Stimulated activated naive CD4-positive, alpha-beta T cell (primary cell): ENCODE data around the gene SPAG17.

Experiments used
- DNase-seq, 6 experiments: peaks; one replicate each; lab custom pipeline; 2025; lab: John Stamatoyannopoulos, UW

SPAG17 gene

GRCh38 chr1:118160806-118161205, 24.2 kb downstream of the SPAG17 start:
- DNase-seq, result no peak

GRCh38 chr1:118159569-118159968, 25.5 kb downstream of the SPAG17 start:
- no peak for DNase-seq

- no peak for DNase-seq
These were observed 26.1 kb downstream of the SPAG17 start for GRCh38 chr1:118158924-118159323.

GRCh38 chr1:118157506-118157905, 27.5 kb downstream of the SPAG17 start:
- DNase-seq, result no peak

DNA sequence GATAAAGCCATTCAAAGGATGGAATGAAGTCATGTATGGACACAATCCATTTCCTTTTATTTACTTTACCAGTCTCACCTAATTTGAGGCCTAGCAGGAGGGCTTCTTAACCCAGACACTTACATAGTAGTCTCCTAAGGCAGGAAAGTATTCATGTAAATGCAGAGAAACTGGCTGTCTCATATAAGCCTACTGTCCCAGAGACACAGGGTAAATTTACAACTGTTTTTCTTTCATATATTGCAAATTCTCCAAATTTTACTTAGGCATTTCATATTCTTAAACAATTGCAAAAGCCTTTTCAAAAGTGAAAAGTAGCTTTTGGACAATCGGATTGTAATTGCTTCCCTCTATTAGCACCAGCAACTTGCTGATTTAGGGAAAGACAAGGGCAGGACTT, 29.9 kb downstream of the SPAG17 start:
- no peak for DNase-seq

DNA sequence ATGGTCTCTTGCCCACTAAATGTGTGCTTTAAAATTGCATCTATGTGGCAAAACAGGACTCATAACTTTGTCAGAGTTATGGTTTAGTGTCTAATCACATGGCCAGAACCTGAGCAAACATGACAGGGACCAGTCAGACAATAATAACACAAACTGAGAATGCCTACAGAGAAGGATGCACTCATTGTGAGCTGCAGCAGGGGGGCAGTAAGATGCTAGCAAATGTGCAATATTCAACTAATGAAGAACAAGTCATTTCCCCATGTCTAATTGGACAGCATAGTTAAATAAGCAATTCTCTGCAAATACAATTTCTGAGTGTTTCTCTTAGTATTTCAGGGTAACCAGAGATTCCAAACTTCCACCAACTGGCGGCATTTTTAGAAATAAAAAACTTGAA, 30.8 kb downstream of the SPAG17 start:
- DNase-seq, result no peak

DNA sequence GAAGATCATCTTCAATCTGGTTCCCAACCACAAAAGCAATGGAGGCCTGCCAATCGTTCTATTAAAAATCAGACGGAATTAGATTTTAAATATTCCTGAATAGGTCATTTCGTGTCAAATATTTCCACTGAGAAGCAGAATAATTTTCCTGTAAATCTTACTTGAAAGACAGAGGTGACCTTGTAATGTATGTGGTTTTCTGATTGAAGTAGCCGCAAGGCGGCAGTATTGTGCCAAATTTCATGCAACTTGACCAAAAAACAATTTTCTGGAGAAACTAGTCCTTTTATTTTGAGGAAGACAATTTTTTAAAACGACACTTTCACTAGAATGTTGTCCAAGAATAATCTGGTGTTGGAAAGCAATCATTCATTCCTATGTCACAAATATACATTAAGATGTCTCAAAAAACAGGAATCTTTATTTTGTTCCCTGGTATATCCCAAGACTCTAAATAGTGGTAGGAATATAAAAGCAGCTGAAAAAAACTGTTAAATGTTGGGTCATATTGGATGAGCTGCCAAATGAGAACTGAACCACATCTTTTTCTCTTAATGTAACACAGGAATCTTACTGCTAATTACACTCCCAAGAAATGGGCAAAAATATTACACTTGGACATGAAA, 33.6 kb downstream of the SPAG17 start:
- no peak for DNase-seq

DNA sequence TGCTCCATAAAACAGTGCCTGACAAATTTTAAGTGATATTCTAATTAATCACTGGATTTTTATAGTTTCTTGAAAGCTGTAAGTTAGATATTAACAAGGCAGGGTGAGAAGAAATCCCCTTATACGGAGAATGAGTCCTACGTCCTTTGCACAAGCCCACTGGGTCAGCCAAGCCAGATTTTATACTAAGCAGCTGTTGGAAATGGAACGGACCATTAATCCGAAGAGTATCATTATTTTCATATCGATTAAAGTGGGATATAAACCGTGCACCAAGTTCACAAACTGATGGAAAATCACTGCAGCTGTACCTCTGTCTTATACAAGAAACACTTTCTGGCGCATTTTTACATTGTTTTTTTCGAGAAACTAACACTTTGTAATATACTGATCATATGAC, 35.2 kb downstream of the SPAG17 start:
- DNase-seq, result no peak

DNA sequence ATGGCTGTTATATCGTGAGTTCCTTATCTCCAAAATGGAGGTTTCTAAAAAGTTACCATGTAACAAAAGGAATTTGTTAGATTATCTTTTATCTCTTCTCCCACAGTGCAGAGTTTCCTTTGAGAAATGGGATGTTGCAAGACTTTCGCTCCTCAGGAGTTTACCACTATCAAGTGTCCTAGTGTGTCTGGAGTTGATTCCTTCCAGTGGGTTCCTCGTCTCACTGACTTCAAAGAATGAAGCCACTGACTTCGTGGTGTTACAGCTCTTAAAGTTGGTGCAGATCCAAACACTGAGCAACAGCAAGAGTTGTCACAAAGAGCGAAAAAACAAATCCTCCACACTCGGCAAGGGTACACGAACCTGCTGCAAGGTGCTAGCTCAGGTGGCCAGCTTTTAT, 37.0 kb downstream of the SPAG17 start:
- DNase-seq, result no peak

GRCh38 chr1:118147522-118147921, 37.5 kb downstream of the SPAG17 start:
- DNase-seq, result no peak

- no peak for DNase-seq
These were observed 39.3 kb downstream of the SPAG17 start for GRCh38 chr1:118145721-118146120.

GRCh38 chr1:118144684-118145083, 40.3 kb downstream of the SPAG17 start:
- no peak for DNase-seq

DNA sequence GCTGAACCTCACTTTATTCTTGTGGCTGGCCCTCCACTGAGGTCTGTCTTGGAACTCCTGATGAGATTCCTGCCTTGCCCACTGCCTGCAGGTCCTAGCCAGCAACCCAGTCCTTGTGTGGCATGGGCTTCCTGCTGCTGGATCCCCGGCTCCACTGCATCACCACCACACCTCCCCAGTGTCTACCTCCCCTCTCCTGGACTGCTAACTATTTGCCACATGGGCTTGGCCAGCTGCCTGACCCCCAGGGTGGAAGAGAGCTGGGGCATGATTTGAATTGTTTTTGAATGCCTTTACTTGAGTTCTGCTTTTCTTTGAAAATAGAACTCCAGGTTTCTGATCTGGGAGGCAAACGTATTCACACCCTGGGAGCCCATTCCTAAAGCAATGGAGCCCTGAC, 41.2 kb downstream of the SPAG17 start:
- DNase-seq, result no peak

DNA sequence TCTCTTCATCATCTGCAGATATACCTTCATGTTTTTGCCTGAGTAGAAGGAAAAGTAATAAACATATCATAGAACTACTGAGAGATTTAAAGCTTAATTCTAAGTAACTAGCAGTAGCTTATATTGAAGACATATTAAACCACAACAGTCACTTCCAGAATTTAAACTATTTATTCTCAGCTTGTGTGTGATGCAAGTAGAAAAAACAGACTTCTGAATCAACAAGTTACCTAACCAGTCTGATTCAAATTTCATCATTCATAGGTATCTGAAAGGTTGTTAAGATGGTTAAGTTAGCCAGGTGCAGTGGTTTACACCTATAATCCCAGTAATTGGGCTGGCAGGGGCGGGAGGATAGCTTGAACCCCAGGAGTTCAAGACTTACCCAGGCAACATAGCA, 41.9 kb downstream of the SPAG17 start:
- no peak for DNase-seq

- no peak for DNase-seq
These were observed 42.5 kb downstream of the SPAG17 start for GRCh38 chr1:118142546-118142945.

- no peak for DNase-seq
These were observed 47.1 kb downstream of the SPAG17 start for GRCh38 chr1:118137900-118138299.

- DNase-seq, result no peak
These were observed 48.7 kb downstream of the SPAG17 start for GRCh38 chr1:118136187-118136941.

- DNase-seq, result no peak
These were observed 53.0 kb downstream of the SPAG17 start for GRCh38 chr1:118132000-118132399.

- no peak for DNase-seq
These were observed 56.3 kb downstream of the SPAG17 start for GRCh38 chr1:118128761-118129160.

- no peak for DNase-seq
These were observed 61.0 kb downstream of the SPAG17 start for GRCh38 chr1:118124064-118124463.

DNA sequence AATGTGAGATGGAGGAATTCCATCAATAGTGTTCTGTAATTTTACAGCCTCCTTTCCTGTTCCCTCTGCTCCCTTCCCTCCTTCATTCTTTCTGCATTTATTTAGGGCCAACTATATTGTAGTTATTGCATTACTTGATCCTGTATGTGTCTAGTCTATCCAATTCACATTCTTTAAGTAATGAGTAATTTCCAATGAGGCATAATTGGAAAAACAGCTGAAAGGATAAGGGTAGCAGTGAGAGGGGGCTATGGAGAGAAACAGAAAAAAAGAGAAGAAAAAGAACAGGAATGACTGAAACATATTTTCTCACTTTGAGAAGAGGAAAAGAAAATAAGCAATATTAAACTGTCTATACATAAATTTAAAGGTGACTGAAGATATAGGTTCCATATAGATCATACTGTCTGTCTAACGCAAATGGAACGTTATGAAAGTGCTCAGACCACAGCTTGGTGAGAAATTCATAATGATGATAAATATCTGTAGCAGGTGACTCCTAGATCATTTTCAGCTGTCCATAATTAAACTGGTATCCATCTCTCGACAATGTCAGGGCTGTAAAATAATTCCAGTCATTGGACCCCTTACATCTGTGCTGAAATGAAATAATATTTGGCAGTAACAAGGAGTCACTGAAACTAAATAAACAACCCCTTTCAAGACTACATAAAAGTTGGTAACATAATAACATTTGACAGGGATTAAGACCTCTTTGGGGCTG, 61.8 kb downstream of the SPAG17 start:
- no peak for DNase-seq

- DNase-seq, result no peak
These were observed 62.6 kb downstream of the SPAG17 start for GRCh38 chr1:118122234-118123004.
